Measurements from ENCODE around the gene PKNOX2.

DNA sequence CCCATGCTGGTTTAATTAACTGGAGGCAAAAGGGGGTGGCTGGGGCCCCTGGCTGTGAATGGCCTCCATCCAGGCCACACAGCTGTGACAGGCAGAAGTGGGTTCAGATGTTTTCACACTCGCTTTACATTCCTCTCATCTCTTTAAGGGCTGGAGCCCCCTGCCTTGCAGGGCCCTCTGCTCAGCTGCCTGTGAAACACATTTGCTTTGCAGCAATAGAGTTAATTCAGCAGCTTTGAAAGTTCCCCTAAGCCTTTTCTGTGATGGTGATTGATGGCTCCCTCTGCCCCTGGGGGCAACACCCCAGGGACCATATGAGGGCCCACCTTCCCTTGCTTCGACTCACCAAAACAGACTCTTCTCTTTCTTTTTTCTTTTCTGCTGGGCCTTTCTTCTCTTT is 192.2 kb downstream of the PKNOX2 start:
- TF ChIP-seq CTCF (IDR thresholded peaks at IDR 0.05): no peak
- TF ChIP-seq POLR2AphosphoS5 (IDR thresholded peaks at IDR 0.05): no peak
- no peak for TF ChIP-seq POLR2A (IDR thresholded peaks at IDR 0.05)
- TF ChIP-seq EP300 (IDR thresholded peaks at IDR 0.05): no peak

Data from suprapubic skin (tissue), 4 donors.